Endothelial cell (in vitro differentiated cells): ENCODE data around the gene SREBF1. TPM values are rescaled to one million over a fixed set of nuclear protein-coding genes. Genes with fewer than 3 reads are reported as not detected.

Experiments used
- DNase-seq: peaks from one replicate; pipeline ENCODE4 v3.0.0; 2021; ENCODE audit warnings: low spot score
- H3K27ac Mint-ChIP-seq: one replicate; pipeline ENCODE4 v1.8.0; 2021; ENCODE audit warnings: mixed read lengths, inconsistent platforms; ENCODE audit not compliant: unreplicated experiment
- H3K27me3 Mint-ChIP-seq: one replicate; pipeline ENCODE4 v1.8.0; 2021; ENCODE audit warnings: mild to moderate bottlenecking, moderate library complexity, mixed read lengths, inconsistent platforms; ENCODE audit not compliant: unreplicated experiment
- H3K36me3 Mint-ChIP-seq: one replicate; pipeline ENCODE4 v1.8.0; 2021; ENCODE audit warnings: mild to moderate bottlenecking, low read depth, mixed read lengths, inconsistent platforms; ENCODE audit not compliant: unreplicated experiment
- H3K4me1 Mint-ChIP-seq: one replicate; pipeline ENCODE4 v1.8.0; 2021; ENCODE audit warnings: mild to moderate bottlenecking, mixed read lengths, inconsistent platforms; ENCODE audit not compliant: unreplicated experiment
- H3K4me3 Mint-ChIP-seq: one replicate; pipeline ENCODE4 v1.8.0; 2021; ENCODE audit warnings: mild to moderate bottlenecking, mixed read lengths, inconsistent platforms; ENCODE audit not compliant: unreplicated experiment
- H3K9me3 Mint-ChIP-seq: one replicate; pipeline ENCODE4 v1.8.0; 2021; ENCODE audit warnings: mixed read lengths, inconsistent platforms; ENCODE audit not compliant: unreplicated experiment
- total RNA-seq: library from RNA; stranded (reverse); fragmentation: NEBNext Ultra II Directional; extraction: Animal tissue kit (Norgen Biotek cat#: 25700); gene quantifications from one replicate; pipeline ENCODE4 v1.2.1, GENCODE V29; 2021; ENCODE audit not compliant: unreplicated experiment
- TF ChIP-seq, protein P1 (sequence below): fragments of 200-600 bp; sonication (generic); IDR thresholded peaks from one replicate; pipeline ENCODE4 v1.5.0; 2021; ENCODE audit warnings: antibody characterized with exemption; ENCODE audit not compliant: unreplicated experiment

SREBF1 gene
- total RNA-seq, 1 donor from 2014 or later = 146 TPM

DNA sequence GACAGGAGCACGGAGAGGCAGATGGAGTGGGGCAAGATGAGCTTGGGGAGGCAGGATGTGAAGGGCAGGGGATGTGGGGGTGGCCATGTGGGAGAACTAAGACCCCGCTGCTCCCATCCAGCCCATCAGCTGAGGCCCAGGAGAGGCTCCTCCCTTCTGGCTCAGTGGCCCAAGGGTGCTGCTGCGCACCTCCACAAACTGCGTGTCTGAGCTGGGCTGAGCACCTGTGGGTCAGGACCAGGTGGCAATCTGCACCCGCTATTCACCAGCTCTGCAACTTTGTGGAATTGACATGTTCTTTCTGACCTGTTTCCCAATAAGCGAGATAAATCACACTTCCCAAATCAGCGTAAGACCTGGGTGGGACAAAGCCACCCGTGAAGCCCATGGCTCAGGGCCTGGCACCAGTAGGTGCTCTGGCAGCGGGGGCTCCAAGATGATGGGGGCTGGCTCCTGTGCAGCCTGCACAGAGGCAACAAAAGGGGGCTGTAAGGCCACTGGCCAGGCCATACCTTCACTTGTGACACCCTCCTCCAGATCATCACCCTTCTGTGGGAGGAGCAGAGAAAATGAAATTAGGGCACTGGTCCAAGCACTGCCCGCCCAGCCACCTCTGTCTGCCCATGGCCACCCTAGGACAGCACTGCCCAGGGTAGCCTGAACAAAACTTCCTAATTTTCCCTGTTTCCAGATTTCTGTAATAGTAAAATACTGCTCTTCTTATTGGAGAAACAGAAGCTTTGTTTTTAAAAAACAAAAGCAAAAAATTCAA, 11.7 kb upstream of the SREBF1 start:
- H3K4me3 Mint-ChIP-seq = no peak overlapping the region
- no peak overlapping the region for H3K27ac Mint-ChIP-seq
- DNase-seq = no peak
- H3K4me1 Mint-ChIP-seq = peaks cover 14% of the 10 kb centered on the region
- TF ChIP-seq, protein P1, sequence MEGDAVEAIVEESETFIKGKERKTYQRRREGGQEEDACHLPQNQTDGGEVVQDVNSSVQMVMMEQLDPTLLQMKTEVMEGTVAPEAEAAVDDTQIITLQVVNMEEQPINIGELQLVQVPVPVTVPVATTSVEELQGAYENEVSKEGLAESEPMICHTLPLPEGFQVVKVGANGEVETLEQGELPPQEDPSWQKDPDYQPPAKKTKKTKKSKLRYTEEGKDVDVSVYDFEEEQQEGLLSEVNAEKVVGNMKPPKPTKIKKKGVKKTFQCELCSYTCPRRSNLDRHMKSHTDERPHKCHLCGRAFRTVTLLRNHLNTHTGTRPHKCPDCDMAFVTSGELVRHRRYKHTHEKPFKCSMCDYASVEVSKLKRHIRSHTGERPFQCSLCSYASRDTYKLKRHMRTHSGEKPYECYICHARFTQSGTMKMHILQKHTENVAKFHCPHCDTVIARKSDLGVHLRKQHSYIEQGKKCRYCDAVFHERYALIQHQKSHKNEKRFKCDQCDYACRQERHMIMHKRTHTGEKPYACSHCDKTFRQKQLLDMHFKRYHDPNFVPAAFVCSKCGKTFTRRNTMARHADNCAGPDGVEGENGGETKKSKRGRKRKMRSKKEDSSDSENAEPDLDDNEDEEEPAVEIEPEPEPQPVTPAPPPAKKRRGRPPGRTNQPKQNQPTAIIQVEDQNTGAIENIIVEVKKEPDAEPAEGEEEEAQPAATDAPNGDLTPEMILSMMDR = no peak
- peaks cover 11% of the 10 kb centered on the region for H3K27me3 Mint-ChIP-seq
- H3K9me3 Mint-ChIP-seq = no peaks in the 10 kb centered on the region
- no peaks in the 10 kb centered on the region for H3K36me3 Mint-ChIP-seq

DNA sequence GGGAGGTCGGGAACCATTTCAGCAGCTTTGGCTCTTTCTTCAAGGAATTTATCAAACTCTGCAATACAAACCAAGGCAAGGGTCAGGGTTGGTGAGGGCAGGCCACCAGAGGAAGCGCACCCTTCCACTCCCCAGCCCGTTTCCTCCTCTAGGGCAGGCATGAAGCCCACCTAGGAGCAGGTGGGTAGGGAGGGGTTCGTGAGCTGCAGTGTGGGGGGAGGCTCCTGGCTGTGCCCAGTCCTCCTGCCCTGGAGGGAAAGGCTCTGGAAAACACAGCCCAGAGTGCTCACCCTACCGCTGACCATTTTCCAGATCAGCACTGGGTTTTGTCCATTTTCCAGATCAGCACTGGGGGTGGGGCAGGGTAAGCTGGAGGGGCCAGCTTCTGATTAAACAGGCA, 10.9 kb upstream of the SREBF1 start:
- Mint-ChIP-seq H3K4me3 (no peak overlapping the region), H3K27me3 (peaks cover 13% of the 10 kb centered on the region), H3K4me1 (peaks cover 15% of the 10 kb centered on the region), H3K36me3 (no peaks in the 10 kb centered on the region), H3K27ac (no peak overlapping the region), H3K9me3 (no peaks in the 10 kb centered on the region)
- TF ChIP-seq, protein P1 = no peak
- no peak for DNase-seq

DNA sequence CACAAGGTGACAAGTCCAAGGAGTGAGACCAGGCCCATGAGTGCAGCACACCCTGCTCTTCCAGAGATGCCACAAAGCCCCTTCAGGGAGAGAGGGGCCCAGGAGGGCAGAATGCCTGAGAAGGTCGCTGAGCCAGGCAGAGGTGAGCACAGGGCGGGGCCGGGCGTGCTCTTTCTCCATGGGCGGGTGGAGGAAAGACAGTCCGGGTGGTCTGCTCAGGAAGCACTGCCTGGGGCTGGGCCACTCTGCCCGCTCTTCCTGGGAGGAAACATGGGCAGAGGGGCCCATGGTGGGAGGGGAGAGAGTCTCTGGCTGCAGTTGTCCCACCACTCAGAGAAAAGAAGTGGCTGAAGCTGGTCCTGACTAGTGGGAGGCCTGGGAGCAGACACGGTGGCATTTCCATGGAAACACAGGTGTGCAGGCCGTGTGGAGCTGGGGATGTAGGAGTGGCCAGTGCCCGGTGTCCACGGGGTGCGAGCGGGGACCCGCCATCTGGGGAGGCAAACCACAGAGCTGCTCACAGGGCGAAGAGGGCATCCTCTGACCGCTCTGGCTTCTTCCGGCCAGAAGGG, 10.4 kb upstream of the SREBF1 start:
- DNase-seq = no peak
- H3K4me1 Mint-ChIP-seq = peaks cover 20% of the 10 kb centered on the region
- H3K4me3 Mint-ChIP-seq = no peak overlapping the region

DNA sequence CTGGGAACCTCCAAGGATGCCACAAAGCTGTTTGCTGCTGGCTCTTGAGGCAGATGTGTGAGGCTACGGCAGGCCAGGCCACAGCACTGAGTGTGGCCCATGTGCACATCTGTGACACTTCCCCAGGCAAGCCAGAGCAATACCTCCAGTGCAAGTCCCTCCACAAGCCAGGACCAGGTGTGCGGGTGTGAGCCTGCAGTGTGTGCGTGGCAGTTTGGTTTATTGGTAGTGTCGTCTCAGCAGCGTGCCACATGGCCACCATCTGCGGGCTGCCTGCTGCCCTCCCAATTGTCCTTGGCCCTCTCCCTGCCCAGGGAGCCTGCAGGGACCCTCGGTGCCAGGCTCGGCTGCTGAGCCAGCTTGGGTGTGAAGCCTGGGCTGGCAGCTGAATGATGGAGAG, 9.9 kb upstream of the SREBF1 start:
- Mint-ChIP-seq H3K27ac (no peak overlapping the region), H3K9me3 (no peaks in the 10 kb centered on the region), H3K4me1 (peaks cover 23% of the 10 kb centered on the region), H3K4me3 (no peak overlapping the region), H3K36me3 (no peaks in the 10 kb centered on the region), H3K27me3 (peaks cover 13% of the 10 kb centered on the region)
- no peak for DNase-seq
- TF ChIP-seq, protein P1 = no peak

More for the DNA sequence above, 10.4 kb upstream of the SREBF1 start:
- Mint-ChIP-seq H3K36me3 (no peaks in the 10 kb centered on the region), H3K27me3 (peaks cover 14% of the 10 kb centered on the region), H3K27ac (no peak overlapping the region), H3K9me3 (no peaks in the 10 kb centered on the region)
- TF ChIP-seq, protein P1 = no peak

DNA sequence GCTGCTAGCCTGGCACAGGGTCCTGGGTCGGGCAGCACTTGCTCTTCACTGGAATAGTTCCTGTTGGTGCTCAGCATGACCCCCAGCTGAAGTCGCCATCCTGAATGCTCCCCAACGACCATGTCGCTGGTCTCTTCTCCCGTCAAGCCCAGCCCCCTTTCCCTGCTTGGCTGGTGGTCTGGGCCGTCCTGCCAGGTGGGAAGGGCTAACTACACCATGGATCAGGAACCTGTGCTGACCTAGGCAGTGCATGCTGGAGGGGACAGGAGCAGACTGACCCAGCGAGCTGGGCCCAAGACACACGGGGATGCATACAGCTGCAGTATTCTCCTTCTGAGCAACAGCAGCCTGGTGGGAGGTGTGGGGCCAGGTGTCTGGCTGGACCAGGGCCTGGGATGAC, 9.2 kb upstream of the SREBF1 start:
- DNase-seq = no peak
- H3K27ac Mint-ChIP-seq = no peak overlapping the region
- peaks cover 3% of the 10 kb centered on the region for H3K36me3 Mint-ChIP-seq
- peaks cover 17% of the 10 kb centered on the region for H3K27me3 Mint-ChIP-seq
- H3K9me3 Mint-ChIP-seq = no peaks in the 10 kb centered on the region
- H3K4me1 Mint-ChIP-seq = peaks cover 27% of the 10 kb centered on the region
- H3K4me3 Mint-ChIP-seq = no peak overlapping the region
- TF ChIP-seq, protein P1 = no peak
